K562 (cell line): ENCODE measurements around the gene HBQ1. TPM values are rescaled to one million over a fixed set of nuclear protein-coding genes. Genes with fewer than 3 reads are reported as not detected.

Experiments
- AFF4 ChIP-seq: sonication (generic); formaldehyde crosslinking; IDR thresholded peaks from 2 replicates; pipeline ENCODE4 v1.8.0; 2023; ENCODE audit warnings: mild to moderate bottlenecking, missing genetic modification reagents
- BMI1 ChIP-seq: fragments of 150-350 bp; IDR thresholded peaks from 2 replicates; pipeline ENCODE4 v1.6.1; 2014; ENCODE audit warnings: low read length
- E2F8 ChIP-seq: fragments of 450-650 bp; IDR thresholded peaks from 2 replicates; pipeline ENCODE4 v1.7.1; 2018; ENCODE audit warnings: mild to moderate bottlenecking, low read depth; ENCODE audit not compliant: partially characterized antibody
- FOSL1 ChIP-seq: fragments of 200-800 bp; sonication (Bioruptor generic); conservative IDR thresholded peaks from 2 replicates; pipeline ENCODE4 v1.6.1; 2016; ENCODE audit warnings: missing genetic modification characterization, missing compliant biosample characterization
- MAFF ChIP-seq: IDR thresholded peaks from 2 replicates; pipeline ENCODE4 v1.6.1; 2012; ENCODE audit warnings: low read length, improper control_type of control experiment
- MCM5 ChIP-seq: fragments of 450-650 bp; IDR thresholded peaks from 2 replicates; pipeline ENCODE4 v1.6.1; 2016; ENCODE audit warnings: low read depth
- MECOM ChIP-seq: fragments of 250-450 bp; sonication (Bioruptor Pico); IDR thresholded peaks from 2 replicates; pipeline ENCODE4 v1.8.0; 2022; ENCODE audit warnings: inconsistent platforms
- POLR2H ChIP-seq: IDR thresholded peaks from 2 replicates; pipeline ENCODE4 v1.6.1; 2016; ENCODE audit warnings: missing genetic modification characterization, low read depth, mild to moderate bottlenecking, control low read depth, missing compliant biosample characterization, moderate library complexity
- POU5F1 ChIP-seq: fragments of 150-350 bp; IDR thresholded peaks from 2 replicates; pipeline ENCODE4 v1.6.1; 2014; ENCODE audit warnings: borderline replicate concordance, low read length, low read depth, mild to moderate bottlenecking; ENCODE audit not compliant: partially characterized antibody
- RBM17 ChIP-seq: fragments of 200-400 bp; formaldehyde crosslinking; IDR thresholded peaks from 2 replicates; pipeline ENCODE4 v1.6.1; 2017; ENCODE audit warnings: low read depth, mild to moderate bottlenecking, low read length, borderline replicate concordance
- RFX1 ChIP-seq: fragments of 450-650 bp; IDR thresholded peaks from 2 replicates; pipeline ENCODE4 v1.6.1; 2016; ENCODE audit warnings: mild to moderate bottlenecking, moderate library complexity
- RFX7 ChIP-seq: fragments of 250-450 bp; sonication (Bioruptor Pico); IDR thresholded peaks from 2 replicates; pipeline ENCODE4 v1.5.1; 2021; ENCODE audit warnings: mild to moderate bottlenecking
- SP1 ChIP-seq: sonication (generic); formaldehyde crosslinking; IDR thresholded peaks from 2 replicates; pipeline ENCODE4 v1.8.1; 2022; ENCODE audit warnings: mild to moderate bottlenecking, missing genetic modification reagents
- SREBF2 ChIP-seq: sonication (generic); formaldehyde crosslinking; IDR thresholded peaks from 2 replicates; pipeline ENCODE4 v1.4.0; 2020; ENCODE audit warnings: mild to moderate bottlenecking, missing genetic modification reagents
- SRSF1 ChIP-seq: fragments of 200-400 bp; formaldehyde crosslinking; IDR thresholded peaks from 2 replicates; pipeline ENCODE4 v1.6.1; 2017; ENCODE audit warnings: mild to moderate bottlenecking, low read depth, low read length, moderate library complexity
- TAF7 ChIP-seq: fragments of 450-650 bp; IDR thresholded peaks from 2 replicates; pipeline ENCODE4 v1.6.1; 2016; ENCODE audit warnings: missing genetic modification characterization, missing compliant biosample characterization
- ZBTB26 ChIP-seq: fragments of 450-650 bp; formaldehyde crosslinking; IDR thresholded peaks from 2 replicates; pipeline ENCODE4 v1.4.0; 2022; ENCODE audit warnings: missing genetic modification characterization
- ZNF133 ChIP-seq: fragments of 250-450 bp; sonication (Bioruptor Pico); IDR thresholded peaks from 2 replicates; pipeline ENCODE4 v1.4.0; 2020; ENCODE audit warnings: mild to moderate bottlenecking
- ZNF740 ChIP-seq, 3 experiments: fragments of 200-800 bp in 1 of 3; sonication (Bioruptor generic) in 1 of 3; sonication (generic) in 1 of 3; formaldehyde crosslinking in 1 of 3; IDR thresholded peaks; 2 replicates each; pipeline versions ENCODE4 v1.6.1 to v1.8.0; 2016 to 2022; ENCODE audit warnings: mild to moderate bottlenecking in 2 of 3, missing compliant biosample characterization in 2 of 3, missing genetic modification characterization in 2 of 3, missing genetic modification reagents in 1 of 3
- polyA plus RNA-seq, 8 experiments: library from polyadenylated mRNA; depleted of rRNA in 4 of 8; stranded (reverse) in 5 of 8; unstranded in 3 of 8; fragments of >200 nt; fragmentation: Nextera tagmentation in 2 of 8; fragmentation: Illumina TruSeq in 1 of 8; extraction: Ambion mirVana in 2 of 8; extraction: Trizol in 1 of 8; gene quantifications; 2 replicates each; pipeline versions ENCODE4 v1.2.1 to v1.2.3, GENCODE V29; 2011 to 2014; ENCODE audit warnings: inconsistent platforms in 1 of 8, missing spikeins in 1 of 8
- total RNA-seq, 7 experiments: library from RNA; depleted of rRNA in 6 of 7; stranded (reverse); fragments of >200 nt in 6 of 7; fragmentation: Illumina TruSeq in 2 of 7; extraction: Trizol in 2 of 7; gene quantifications; 2 replicates each; pipeline versions ENCODE4 v1.2.1 to v1.2.3, GENCODE V29; 2011 to 2021; ENCODE audit warnings: low replicate concordance in 1 of 7

Gene HBQ1
- total and polyA plus RNA-seq, 9 of the 15 experiments (the other 6 are each of a cell fraction or from before 2014, with no cell fraction given) = 2.3 to 190 (median 19.8) TPM

GRCh38 chr16:180681-181564, 664 bp downstream of the HBQ1 start (continued):
- TF ChIP-seq RBM17 = no peak
- TF ChIP-seq FOSL1 = peak; percentile 60
- no peak for TF ChIP-seq POU5F1
- TF ChIP-seq BMI1 = no peak
- no peak for TF ChIP-seq RFX7 (CRISPR knock-in tag)
- TF ChIP-seq ZNF740 (CRISPR knock-in tag; IDR thresholded peaks at IDR 0.05) = peak; percentile 97
- no peak; a peak in 1 of 4 replicates for TF ChIP-seq ZNF740 (tag; IDR thresholded peaks at IDR 0.05)
- TF ChIP-seq SP1 = peak; percentile 85; the same call in 1 of the 2 replicates
- TF ChIP-seq AFF4 (CRISPR knock-in tag) = peak; percentile 97; the same call in 1 of the 2 replicates
- no peak for TF ChIP-seq SREBF2 (CRISPR knock-in tag)
- no peak for TF ChIP-seq MAFF
- no peak for TF ChIP-seq SRSF1
- TF ChIP-seq ZBTB26 = no peak
- peak; percentile 59; the same call in 1 of the 2 replicates for TF ChIP-seq MECOM
- no peak for TF ChIP-seq TAF7 (tag)
- TF ChIP-seq ZNF133 (CRISPR knock-in tag) = no peak
- peak; percentile 28 for TF ChIP-seq E2F8
- TF ChIP-seq POLR2H (tag) = no peak
- TF ChIP-seq RFX1 = no peak
- TF ChIP-seq MCM5 = no peak
